Caco-2 (cell line): Measurements from ENCODE around the gene STAM. TPM values are rescaled to one million over a fixed set of nuclear protein-coding genes. Genes with fewer than 3 reads are reported as not detected.

Experiments used
- BruUV-seq: library from RNA; stranded (reverse); fragments of 400-500 nt; replicated peaks from 2 replicates; lab custom pipeline; 2021; lab: Mats Ljungman, UMichigan
- CTCF ChIA-PET: fragments of 300-600 bp; sonication (Branson Sonifier 250); formaldehyde crosslinking; loops from one replicate; lab custom pipeline; 2022; ENCODE audit warnings: antibody characterized with exemption; lab: Charles Lee
- POLR2A ChIA-PET: fragments of 300-600 bp; sonication (Branson Sonifier 250); formaldehyde crosslinking; loops from one replicate; lab custom pipeline; 2022; ENCODE audit warnings: antibody characterized with exemption; lab: Charles Lee
- DNase-seq, 2 experiments: peaks; one replicate each; pipeline versions ENCODE4 v3.0.0 to v3.0.0-alpha.2; 2020 to 2022
- H3K27me3 ChIP-seq: replicated peaks from 2 replicates; pipeline ENCODE4 v1.6.0; 2011; ENCODE audit warnings: low read length; ENCODE audit not compliant: control insufficient read depth, insufficient read depth
- H3K36me3 ChIP-seq: 2 replicates; pipeline ENCODE4 v1.5.1; 2011; ENCODE audit warnings: low read length; ENCODE audit not compliant: control insufficient read depth, insufficient read depth
- H3K4me1 ChIP-seq: fragments of 250-450 bp; sonication (Bioruptor Pico); 2 replicates; pipeline ENCODE4 v1.5.1; 2020; ENCODE audit warnings: mild to moderate bottlenecking
- H3K4me3 ChIP-seq: 2 replicates; pipeline ENCODE4 v1.5.1; 2011; ENCODE audit warnings: low read depth, mild to moderate bottlenecking, control low read depth, low read length
- H3K9me3 ChIP-seq: fragments of 250-450 bp; sonication (Bioruptor Pico); 2 replicates; pipeline ENCODE4 v1.5.1; 2020; ENCODE audit warnings: mild to moderate bottlenecking, moderate library complexity
- H3K27ac Mint-ChIP-seq: one replicate; pipeline ENCODE4 v1.8.0; 2022; ENCODE audit warnings: mixed read lengths; ENCODE audit not compliant: unreplicated experiment
- H3K27me3 Mint-ChIP-seq: one replicate; pipeline ENCODE4 v1.8.0; 2022; ENCODE audit warnings: mixed read lengths; ENCODE audit not compliant: insufficient read depth, unreplicated experiment
- H3K36me3 Mint-ChIP-seq: one replicate; pipeline ENCODE4 v1.8.0; 2022; ENCODE audit warnings: mild to moderate bottlenecking, mixed read lengths; ENCODE audit not compliant: insufficient read depth, unreplicated experiment
- H3K4me1 Mint-ChIP-seq: one replicate; pipeline ENCODE4 v1.8.0; 2022; ENCODE audit warnings: low read depth, mixed read lengths; ENCODE audit not compliant: unreplicated experiment
- H3K4me3 Mint-ChIP-seq: one replicate; pipeline ENCODE4 v1.8.0; 2022; ENCODE audit warnings: mild to moderate bottlenecking, moderate library complexity, mixed read lengths; ENCODE audit not compliant: unreplicated experiment
- H3K9me3 Mint-ChIP-seq: one replicate; pipeline ENCODE4 v1.8.0; 2022; ENCODE audit warnings: mixed read lengths; ENCODE audit not compliant: unreplicated experiment
- CTCF ChIP-seq, 2 experiments: fragments of 200-600 bp in 1 of 2; IDR thresholded peaks; 1 replicate in 1 of 2; 2 replicates in 1 of 2; pipeline versions ENCODE4 v1.5.1 to v1.8.0; 2011 to 2022; ENCODE audit warnings: antibody characterized with exemption in 1 of 2, control low read depth in 1 of 2, inconsistent platforms in 1 of 2, low read depth in 1 of 2, low read length in 1 of 2, mild to moderate bottlenecking in 1 of 2, moderate library complexity in 1 of 2; ENCODE audit not compliant: insufficient read depth in 1 of 2, severe bottlenecking in 1 of 2, unreplicated experiment in 1 of 2
- intact Hi-C: fragments of 100-400 bp; cut with micrococcal nuclease; formaldehyde crosslinking; loops from one replicate; pipeline ENCODE4 v1.10.0; 2022; ENCODE audit not compliant: unreplicated experiment
- total RNA-seq: library from RNA; stranded (reverse); gene quantifications from 2 replicates; pipeline ENCODE4 v1.2.3, GENCODE V29; 2022

Gene STAM
- total RNA-seq, 1 experiment from 2014 or later, result 51.9 TPM

DNA sequence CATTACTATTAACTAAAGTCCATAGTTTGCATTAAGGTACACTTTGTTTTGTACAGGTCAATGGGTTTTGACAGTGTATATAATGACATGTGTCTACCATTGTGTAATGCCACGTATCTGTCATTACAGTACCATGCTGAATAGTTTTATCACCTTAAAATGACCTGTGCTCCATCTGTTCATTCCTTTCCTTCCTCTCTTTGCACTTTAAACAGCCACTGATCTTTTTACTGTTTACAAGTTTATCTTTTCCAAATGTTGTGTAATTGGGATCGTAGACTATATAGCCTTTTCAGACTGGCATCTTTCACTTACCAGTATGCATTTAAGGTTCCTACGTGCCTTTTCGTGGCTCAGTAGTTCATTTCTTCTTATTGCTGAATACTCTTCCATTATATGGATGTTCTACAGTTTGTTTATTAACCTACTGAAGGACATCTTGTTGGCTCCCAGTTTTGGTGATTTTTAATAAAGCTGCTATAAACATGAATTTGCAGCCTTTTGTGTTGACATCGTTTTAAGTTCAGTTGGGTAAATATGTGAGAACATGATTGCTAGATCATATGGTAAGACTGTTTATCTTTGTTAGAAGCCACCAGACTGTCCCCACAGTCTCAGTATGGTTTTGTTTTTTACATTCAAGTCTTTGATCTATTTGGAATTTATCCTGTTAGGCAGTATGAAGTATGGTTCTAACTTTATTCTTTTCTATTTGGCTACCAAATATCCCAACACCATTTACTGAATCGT lies 24.7 kb downstream of the STAM start:
- no peak overlapping the region for H3K27ac Mint-ChIP-seq

GRCh38 chr10:17669185-17669872 lies 25.4 kb downstream of the STAM start:
- Mint-ChIP-seq H3K27me3 (no peaks in the 10 kb centered on the region), H3K4me3 (no peak overlapping the region), H3K27ac (no peak overlapping the region), H3K4me1 (peaks cover 42% of the 10 kb centered on the region), H3K36me3 (peaks cover 6% of the 10 kb centered on the region), H3K9me3 (no peaks in the 10 kb centered on the region)
- Histone ChIP-seq H3K4me1 (peaks cover 68% of the 10 kb centered on the region), H3K36me3 (no peaks in the 10 kb centered on the region), H3K27me3 (no peaks in the 10 kb centered on the region), H3K4me3 (no peak overlapping the region), H3K9me3 (no peaks in the 10 kb centered on the region)
- intact Hi-C loops, result no loop called here
- ChIA-PET CTCF (no interaction called here), POLR2A (no interaction called here)
- no peak for DNase-seq
- no peak for TF ChIP-seq CTCF (IDR thresholded peaks at IDR 0.05; ENCODE audit: insufficient read depth in 1 of 2, low read depth in 1 of 2, low read length in 1 of 2, severe bottlenecking in 1 of 2, unreplicated experiment in 1 of 2)
- BruUV-seq, result no TSS peak

More for the DNA sequence above, 24.7 kb downstream of the STAM start:
- DNase-seq, result no peak
- Histone ChIP-seq H3K36me3 (no peaks in the 10 kb centered on the region), H3K4me3 (no peak overlapping the region), H3K27me3 (no peaks in the 10 kb centered on the region), H3K9me3 (no peaks in the 10 kb centered on the region), H3K4me1 (peaks cover 66% of the 10 kb centered on the region)
- Mint-ChIP-seq H3K27me3 (no peaks in the 10 kb centered on the region), H3K4me1 (peaks cover 40% of the 10 kb centered on the region), H3K4me3 (no peak overlapping the region), H3K9me3 (no peaks in the 10 kb centered on the region), H3K36me3 (peaks cover 7% of the 10 kb centered on the region)
- POLR2A ChIA-PET, result no interaction called here
- CTCF ChIA-PET, result no interaction called here
- intact Hi-C loops, result no loop called here
- no TSS peak for BruUV-seq
- TF ChIP-seq CTCF (IDR thresholded peaks at IDR 0.05; ENCODE audit: insufficient read depth in 1 of 2, low read depth in 1 of 2, low read length in 1 of 2, severe bottlenecking in 1 of 2, unreplicated experiment in 1 of 2), result no peak

- BruUV-seq, result no TSS peak
- Mint-ChIP-seq H3K27ac (no peak overlapping the region), H3K4me1 (peaks cover 36% of the 10 kb centered on the region), H3K27me3 (no peaks in the 10 kb centered on the region), H3K36me3 (peaks cover 6% of the 10 kb centered on the region), H3K9me3 (no peaks in the 10 kb centered on the region), H3K4me3 (no peak overlapping the region)
- CTCF ChIA-PET, result no interaction called here
- no peaks in the 10 kb centered on the region for H3K27me3 ChIP-seq
- H3K9me3 ChIP-seq, result no peaks in the 10 kb centered on the region
- peaks cover 58% of the 10 kb centered on the region for H3K4me1 ChIP-seq
- intact Hi-C loops, result no loop called here
- TF ChIP-seq CTCF (IDR thresholded peaks at IDR 0.05; ENCODE audit: insufficient read depth in 1 of 2, low read depth in 1 of 2, low read length in 1 of 2, severe bottlenecking in 1 of 2, unreplicated experiment in 1 of 2), result no peak
- H3K36me3 ChIP-seq, result no peaks in the 10 kb centered on the region
- DNase-seq, result no peak
- no peak overlapping the region for H3K4me3 ChIP-seq
- POLR2A ChIA-PET, result interaction anchor here (0.6 to 2.1 kb wide), 2 partner anchors 24 to 27 kb away, joined by 3 to 7 read pairs; partner anchors contain the start of gene STAM
Measured at GRCh38 chr10:17671307-17671706, 27.4 kb downstream of the STAM start.
